Naive thymus-derived CD8-positive, alpha-beta T cell (primary cell): ENCODE measurements around the gene VDR. TPM values are rescaled to one million over a fixed set of nuclear protein-coding genes. Genes with fewer than 3 reads are reported as not detected.

Experiments used
- ATAC-seq, 2 donors: fragments of 150-1000 bp; cut with Tn5 transposase in 1 of 2; sonication (Bioruptor Pico), chemical (Tn5 transposase) in 1 of 2; 1 replicate in 1 of 2; 2 replicates in 1 of 2; pipeline ENCODE4 v1.10.0; 2021; ENCODE audit warnings: mild to moderate bottlenecking in 2 of 2, moderate library complexity in 2 of 2
- POLR2A ChIA-PET: fragments of 350-600 bp; sonication (Branson Sonifier 250); formaldehyde crosslinking; loops from one replicate; lab custom pipeline; 2021; ENCODE audit warnings: antibody characterized with exemption; lab: Charles Lee
- DNase-seq, 10 donors: peaks; one replicate each; pipeline versions ENCODE4 v3.0.0 to v3.0.0-alpha.2; 2020 to 2022
- H3K27ac Mint-ChIP-seq, 10 donors: one replicate each; pipeline ENCODE4 v1.8.0; 2020 to 2022; ENCODE audit warnings: mild to moderate bottlenecking in 10 of 10, mixed read lengths in 10 of 10, moderate library complexity in 4 of 10, inconsistent platforms in 1 of 10
- H3K27me3 Mint-ChIP-seq, 5 donors: one replicate each; pipeline ENCODE4 v1.8.0; 2021 to 2022; ENCODE audit warnings: mixed read lengths in 5 of 5
- H3K36me3 Mint-ChIP-seq, 3 donors: one replicate each; pipeline ENCODE4 v1.8.0; 2020 to 2022; ENCODE audit warnings: mixed read lengths in 3 of 3, mild to moderate bottlenecking in 2 of 3, inconsistent platforms in 1 of 3
- H3K4me1 Mint-ChIP-seq, 4 donors: one replicate each; pipeline ENCODE4 v1.8.0; 2021 to 2022; ENCODE audit warnings: mixed read lengths in 4 of 4
- H3K4me3 Mint-ChIP-seq, 10 donors: one replicate each; pipeline ENCODE4 v1.8.0; 2020 to 2022; ENCODE audit warnings: mild to moderate bottlenecking in 10 of 10, mixed read lengths in 10 of 10, moderate library complexity in 6 of 10, inconsistent platforms in 1 of 10
- H3K9me3 Mint-ChIP-seq, 9 donors: one replicate each; pipeline ENCODE4 v1.8.0; 2020 to 2022; ENCODE audit warnings: mixed read lengths in 9 of 9, mild to moderate bottlenecking in 3 of 9, inconsistent platforms in 1 of 9, moderate library complexity in 1 of 9
- polyA plus RNA-seq, 3 donors: library from polyadenylated mRNA; unstranded; fragments of 300-500 nt; fragmentation: Illumina TruSeq; gene quantifications; one replicate each; pipeline ENCODE4 v1.2.3, GENCODE V29; 2021
- total RNA-seq, 8 experiments: library from RNA in 2 of 8; stranded (reverse) in 2 of 8; gene quantifications; one replicate each; pipeline ENCODE4 v1.2.3 and lab custom pipeline; 2021 to 2026

The VDR gene
- total and polyA plus RNA-seq, 5 experiments from 2014 or later, result 0.49 to 0.73 TPM; not detected in 3

DNA sequence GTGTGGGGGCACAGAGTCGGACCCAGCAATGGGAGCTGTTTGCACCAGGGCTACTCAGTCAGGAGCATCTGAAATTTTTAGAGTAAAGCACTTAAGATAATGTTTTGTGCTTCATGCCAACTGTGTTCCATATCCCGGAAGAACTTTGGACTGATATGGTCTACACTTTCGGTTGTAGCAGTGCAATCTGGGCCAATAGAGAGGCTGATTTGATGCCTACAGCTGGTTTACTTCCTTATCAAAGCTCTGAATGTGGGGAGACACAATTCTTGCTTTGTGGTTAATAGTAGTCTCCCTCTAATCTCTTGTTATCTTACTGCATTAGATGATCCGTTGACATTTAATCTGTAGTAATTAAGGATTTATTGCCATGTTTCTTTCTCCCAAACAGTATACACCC lies 7.8 kb upstream of the VDR start:
- H3K27me3 Mint-ChIP-seq, result peaks cover 3 to 10% (median 6%) of the 10 kb centered on the region in 5 donors
- no peak overlapping the region for H3K27ac Mint-ChIP-seq
- peaks cover 0 to 10% (median 3%) of the 10 kb centered on the region in 9 donors for H3K9me3 Mint-ChIP-seq
- POLR2A ChIA-PET, result no interaction called here
- no peak for ATAC-seq
- H3K4me3 Mint-ChIP-seq, result no peak overlapping the region
- H3K36me3 Mint-ChIP-seq, result peaks cover 0 to 5% (median 0%) of the 10 kb centered on the region in 3 donors
- no peaks in the 10 kb centered on the region for H3K4me1 Mint-ChIP-seq
- no peak for DNase-seq

- ATAC-seq, result no peak
- Mint-ChIP-seq H3K27ac (no peak overlapping the region), H3K36me3 (peaks cover 0 to 5% (median 0%) of the 10 kb centered on the region in 3 donors), H3K27me3 (peaks cover 3 to 10% (median 6%) of the 10 kb centered on the region in 5 donors), H3K9me3 (peaks cover 0 to 10% (median 3%) of the 10 kb centered on the region in 9 donors), H3K4me3 (no peak overlapping the region), H3K4me1 (peaks cover 0 to 1% (median 0%) of the 10 kb centered on the region in 4 donors)
- DNase-seq, result no peak
- POLR2A ChIA-PET, result no interaction called here
Measured at GRCh38 chr12:47910981-47911380, 6.2 kb upstream of the VDR start.

GRCh38 chr12:47910486-47910885 lies 5.7 kb upstream of the VDR start:
- Mint-ChIP-seq H3K4me1 (peaks cover 0 to 5% (median 2%) of the 10 kb centered on the region in 4 donors), H3K4me3 (no peak overlapping the region), H3K27me3 (peaks cover 3 to 10% (median 6%) of the 10 kb centered on the region in 5 donors), H3K27ac (no peak overlapping the region), H3K9me3 (peaks cover 0 to 10% (median 3%) of the 10 kb centered on the region in 9 donors), H3K36me3 (peaks cover 0 to 5% (median 0%) of the 10 kb centered on the region in 3 donors)
- POLR2A ChIA-PET, result no interaction called here
- ATAC-seq (no peak), DNase-seq (no peak)

DNA sequence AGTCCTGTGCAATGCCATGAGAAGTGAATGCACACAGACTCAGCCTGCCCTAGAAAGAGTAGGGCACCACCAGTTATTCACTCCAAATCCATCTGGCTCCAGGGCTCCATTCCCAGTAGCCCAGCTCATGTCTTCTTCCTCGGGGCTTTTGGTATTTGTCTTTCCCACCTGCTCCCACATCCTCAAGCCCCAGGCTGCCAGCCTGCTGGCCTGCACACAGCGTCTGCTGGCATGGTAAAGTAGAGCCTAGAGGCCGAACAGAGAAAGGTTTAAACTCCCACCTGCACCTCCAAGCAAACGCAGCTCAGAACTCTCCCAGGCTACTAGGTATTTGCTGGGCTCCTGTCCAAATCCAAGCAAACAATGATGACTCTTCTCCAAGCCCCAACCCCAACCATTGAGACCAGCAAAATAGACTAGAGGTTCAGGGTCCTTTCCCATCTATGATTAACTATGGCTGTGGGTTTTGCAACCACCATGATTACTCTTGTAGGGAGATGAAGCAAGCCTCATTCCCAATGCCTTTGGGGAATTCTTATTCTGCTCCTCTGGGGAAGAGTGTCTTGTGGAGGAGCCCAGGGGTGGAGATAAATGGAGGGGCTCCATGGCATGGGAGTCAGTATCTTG lies 5.2 kb upstream of the VDR start:
- ATAC-seq (no peak), DNase-seq (no peak)
- Mint-ChIP-seq H3K4me3 (no peak overlapping the region), H3K27ac (no peak overlapping the region), H3K9me3 (peaks cover 0 to 10% (median 3%) of the 10 kb centered on the region in 9 donors), H3K27me3 (peaks cover 3 to 10% (median 6%) of the 10 kb centered on the region in 5 donors), H3K36me3 (peaks cover 0 to 5% (median 0%) of the 10 kb centered on the region in 3 donors), H3K4me1 (peaks cover 1 to 7% (median 4%) of the 10 kb centered on the region in 4 donors)
- POLR2A ChIA-PET, result no interaction called here

GRCh38 chr12:47908738-47909137 lies 3.9 kb upstream of the VDR start:
- Mint-ChIP-seq H3K36me3 (no peaks in the 10 kb centered on the region), H3K4me1 (peaks cover 6 to 17% (median 14%) of the 10 kb centered on the region in 4 donors), H3K9me3 (no peaks in the 10 kb centered on the region), H3K27me3 (peaks cover 0 to 9% (median 0%) of the 10 kb centered on the region in 5 donors), H3K27ac (no peak overlapping the region), H3K4me3 (no peak overlapping the region)
- POLR2A ChIA-PET, result no interaction called here
- ATAC-seq (no peak), DNase-seq (no peak)

DNA sequence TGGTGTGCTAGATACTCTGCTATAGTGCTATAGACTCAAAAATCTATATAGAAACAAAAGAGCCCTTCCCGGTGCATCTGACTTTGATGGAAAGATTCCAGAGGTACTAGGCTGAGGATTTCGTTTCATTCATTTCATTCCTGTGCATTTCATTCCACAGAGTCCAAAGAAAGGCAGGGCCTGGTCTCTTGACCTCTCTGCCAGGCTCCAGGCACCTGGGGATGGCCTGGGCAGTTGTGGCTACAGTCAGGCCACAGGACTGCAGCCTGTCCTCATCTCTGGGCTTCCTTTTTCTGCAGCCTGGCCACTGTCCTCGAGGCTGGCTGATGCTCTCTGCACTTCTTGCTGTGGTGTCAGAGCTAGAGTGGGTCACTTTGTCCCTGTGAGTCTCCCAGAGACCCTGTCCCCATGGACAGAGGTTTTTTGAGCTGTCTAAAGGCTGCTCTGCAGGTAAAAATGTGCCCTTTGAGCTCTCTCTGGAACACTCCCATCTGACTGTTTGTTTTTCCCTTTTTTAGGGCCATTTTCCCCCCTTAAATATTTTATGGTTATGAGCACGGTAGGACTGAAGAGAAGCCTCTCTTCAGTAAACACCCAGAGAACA lies 3.2 kb upstream of the VDR start:
- no peak for ATAC-seq
- Mint-ChIP-seq H3K4me3 (no peak overlapping the region), H3K36me3 (no peaks in the 10 kb centered on the region), H3K27ac (no peak overlapping the region), H3K9me3 (no peaks in the 10 kb centered on the region), H3K4me1 (peaks cover 14 to 24% (median 22%) of the 10 kb centered on the region in 4 donors), H3K27me3 (peaks cover 0 to 8% (median 0%) of the 10 kb centered on the region in 5 donors)
- POLR2A ChIA-PET, result no interaction called here
- no peak for DNase-seq

DNA sequence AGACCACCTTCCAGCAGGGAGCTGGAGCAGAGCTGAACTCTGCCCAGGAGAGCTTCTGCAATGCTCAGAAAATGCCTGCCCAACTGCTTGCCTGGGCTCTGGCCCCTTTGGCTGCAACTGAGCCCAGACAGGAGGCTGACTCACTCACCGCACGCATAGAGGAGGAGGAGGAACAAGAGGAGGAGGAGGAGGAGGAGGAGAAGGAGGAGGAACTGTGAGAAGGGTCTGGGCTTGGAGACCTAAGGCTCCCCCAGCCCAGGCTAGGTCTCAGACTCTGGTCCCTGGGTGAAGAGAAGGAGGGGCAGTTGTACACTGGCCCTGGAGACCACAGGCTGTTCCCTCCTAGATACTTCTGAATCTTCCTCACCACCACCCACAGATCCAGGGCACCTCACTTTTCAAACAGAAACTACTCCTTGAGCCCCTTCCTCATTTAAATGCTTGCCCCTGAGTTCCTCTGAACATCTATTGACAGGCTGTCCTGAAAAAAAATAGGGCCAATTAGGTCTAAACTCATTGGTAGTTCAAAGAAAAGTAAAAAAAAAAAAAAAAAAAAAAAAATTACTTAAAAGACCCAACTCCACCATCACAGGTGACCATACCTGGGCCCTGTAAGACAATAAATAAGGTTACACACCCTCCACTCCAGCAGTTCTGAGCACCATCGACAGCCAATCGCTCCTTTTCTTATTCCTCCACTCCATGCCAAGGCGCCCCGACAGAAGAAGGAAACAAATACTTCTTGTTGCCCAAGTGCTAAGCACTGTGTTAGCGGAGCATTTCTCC lies 674 bp downstream of the VDR start:
- no peaks in the 10 kb centered on the region for H3K36me3 Mint-ChIP-seq
- POLR2A ChIA-PET, result interaction anchor here (2.2 kb wide), 1 partner anchor 21 kb away, joined by 20 read pairs; no protein-coding TSS in a partner anchor
- DNase-seq, result peak in 5 of 10 donors; percentile 11 to 68 (median 37)
- H3K4me1 Mint-ChIP-seq, result peaks cover 30 to 58% (median 54%) of the 10 kb centered on the region in 4 donors
- H3K27me3 Mint-ChIP-seq, result peaks cover 0 to 8% (median 0%) of the 10 kb centered on the region in 5 donors
- peak overlapping the region in 8 of 10 donors; percentile 13 to 87 (median 60) for H3K27ac Mint-ChIP-seq
- no peaks in the 10 kb centered on the region for H3K9me3 Mint-ChIP-seq
- ATAC-seq, result peak; percentile 58 to 70
- peak overlapping the region; percentile 86 to 96 (median 90) for H3K4me3 Mint-ChIP-seq

- Mint-ChIP-seq H3K4me1 (peaks cover 30 to 61% (median 56%) of the 10 kb centered on the region in 4 donors), H3K36me3 (no peaks in the 10 kb centered on the region), H3K27ac (peak overlapping the region in 3 of 10 donors; percentile 5 to 60 (median 59)), H3K4me3 (peak overlapping the region in 9 of 10 donors; percentile 49 to 96 (median 88)), H3K27me3 (peaks cover 0 to 8% (median 0%) of the 10 kb centered on the region in 5 donors), H3K9me3 (no peaks in the 10 kb centered on the region)
- DNase-seq (no peak), ATAC-seq (no peak)
- POLR2A ChIA-PET, result no interaction called here
Measured at GRCh38 chr12:47903151-47903611, 1.6 kb downstream of the VDR start.

- DNase-seq (no peak), ATAC-seq (no peak)
- H3K4me3 Mint-ChIP-seq, result no peak overlapping the region
- no peak overlapping the region for H3K27ac Mint-ChIP-seq
- no peaks in the 10 kb centered on the region for H3K36me3 Mint-ChIP-seq
- H3K9me3 Mint-ChIP-seq, result no peaks in the 10 kb centered on the region
- H3K4me1 Mint-ChIP-seq, result peaks cover 30 to 61% (median 56%) of the 10 kb centered on the region in 4 donors
- POLR2A ChIA-PET, result no interaction called here
- peaks cover 0 to 8% (median 0%) of the 10 kb centered on the region in 5 donors for H3K27me3 Mint-ChIP-seq
Measured at GRCh38 chr12:47902131-47902639, 2.6 kb downstream of the VDR start.

DNA sequence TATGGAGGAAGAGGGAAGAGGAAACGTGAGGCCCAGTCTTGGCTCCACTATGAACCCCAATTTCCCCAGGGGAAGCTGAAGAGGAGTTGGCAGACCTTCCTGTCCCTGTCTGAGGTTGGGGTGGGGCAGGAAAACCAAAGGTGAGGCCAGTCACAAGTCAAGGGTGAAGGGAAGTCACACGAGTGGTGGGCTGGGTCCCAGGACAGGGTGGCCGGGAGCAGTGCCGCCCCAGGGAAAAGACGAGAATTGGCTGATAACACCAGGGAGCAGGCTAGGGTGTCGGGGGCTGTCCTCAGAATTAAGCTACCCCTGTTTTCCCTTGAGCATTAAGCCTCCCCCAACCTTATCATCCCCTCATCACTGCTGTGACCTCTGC lies 3.1 kb downstream of the VDR start:
- H3K27ac Mint-ChIP-seq, result no peak overlapping the region
- peak overlapping the region in 4 of 10 donors; percentile 7 to 45 (median 16) for H3K4me3 Mint-ChIP-seq
- peaks cover 0 to 11% (median 0%) of the 10 kb centered on the region in 5 donors for H3K27me3 Mint-ChIP-seq
- no peaks in the 10 kb centered on the region for H3K36me3 Mint-ChIP-seq
- POLR2A ChIA-PET, result no interaction called here
- H3K9me3 Mint-ChIP-seq, result no peaks in the 10 kb centered on the region
- no peak for ATAC-seq
- no peak for DNase-seq
- peaks cover 30 to 61% (median 56%) of the 10 kb centered on the region in 4 donors for H3K4me1 Mint-ChIP-seq

GRCh38 chr12:47901063-47901717 lies 3.6 kb downstream of the VDR start:
- DNase-seq, result no peak
- POLR2A ChIA-PET, result no interaction called here

More at GRCh38 chr12:47901063-47901717, 3.6 kb downstream of the VDR start:
- Mint-ChIP-seq H3K4me3 (peak overlapping the region in 9 of 10 donors; percentile 7 to 45 (median 31)), H3K27me3 (peaks cover 0 to 12% (median 2%) of the 10 kb centered on the region in 5 donors), H3K27ac (peak overlapping the region in 1 of 10 donors; percentile 47), H3K9me3 (no peaks in the 10 kb centered on the region), H3K4me1 (peaks cover 30 to 63% (median 56%) of the 10 kb centered on the region in 4 donors), H3K36me3 (no peaks in the 10 kb centered on the region)
- no peak for ATAC-seq
